ENCODE measurements around the gene SERPINA10.
"Not testable (repeated sequence)": the region's sequence is repeated elsewhere in the genome, so short reads cannot be mapped to it uniquely, and the experiment has no call there.

Gene SERPINA10

GRCh38 chr14:94290197-94290596 lies 2.9 kb downstream of the SERPINA10 start:
- H3K4me1 ChIP-seq (ENCODE audit: insufficient read depth, low read length): no peaks in the 10 kb centered on the region
- H2AFZ ChIP-seq (ENCODE audit: low read depth, low read length): no peak overlapping the region
- no peak overlapping the region for H3K4me3 ChIP-seq (ENCODE audit: low read length)
- no peaks in the 10 kb centered on the region for H3K9me3 ChIP-seq (ENCODE audit: low read length)
- no peaks in the 10 kb centered on the region for H3K27me3 ChIP-seq (ENCODE audit: insufficient read depth, low read length)
- H3K36me3 ChIP-seq (ENCODE audit: insufficient read depth, low read length): no peaks in the 10 kb centered on the region

- Histone ChIP-seq H3K4me1 (ENCODE audit: insufficient read depth, low read length) (no peaks in the 10 kb centered on the region), H3K27me3 (ENCODE audit: insufficient read depth, low read length) (no peaks in the 10 kb centered on the region), H3K9me3 (ENCODE audit: low read length) (no peaks in the 10 kb centered on the region), H2AFZ (ENCODE audit: low read depth, low read length) (no peak overlapping the region), H3K36me3 (ENCODE audit: insufficient read depth, low read length) (no peaks in the 10 kb centered on the region), H3K4me3 (ENCODE audit: low read length) (no peak overlapping the region)
These were observed 4.2 kb downstream of the SERPINA10 start for GRCh38 chr14:94288610-94289465.

- Histone ChIP-seq H3K36me3 (ENCODE audit: insufficient read depth, low read length) (no peaks in the 10 kb centered on the region), H3K4me3 (ENCODE audit: low read length) (no peak overlapping the region), H3K27me3 (ENCODE audit: insufficient read depth, low read length) (no peaks in the 10 kb centered on the region), H3K9me3 (ENCODE audit: low read length) (no peaks in the 10 kb centered on the region), H3K4me1 (ENCODE audit: insufficient read depth, low read length) (no peaks in the 10 kb centered on the region), H2AFZ (ENCODE audit: low read depth, low read length) (no peak overlapping the region)
These were observed 7.9 kb downstream of the SERPINA10 start for GRCh38 chr14:94285158-94285557.

- H3K9me3 ChIP-seq (ENCODE audit: low read length): no peaks in the 10 kb centered on the region
- H3K4me1 ChIP-seq (ENCODE audit: insufficient read depth, low read length): no peaks in the 10 kb centered on the region
- no peak overlapping the region for H3K4me3 ChIP-seq (ENCODE audit: low read length)
- no peak overlapping the region for H2AFZ ChIP-seq (ENCODE audit: low read depth, low read length)
- H3K36me3 ChIP-seq (ENCODE audit: insufficient read depth, low read length): no peaks in the 10 kb centered on the region
- H3K27me3 ChIP-seq (ENCODE audit: insufficient read depth, low read length): no peaks in the 10 kb centered on the region
These were observed 8.8 kb downstream of the SERPINA10 start for GRCh38 chr14:94284221-94284620.

- Histone ChIP-seq H3K4me3 (ENCODE audit: low read length) (no peak overlapping the region), H3K27me3 (ENCODE audit: insufficient read depth, low read length) (no peaks in the 10 kb centered on the region), H2AFZ (ENCODE audit: low read depth, low read length) (no peak overlapping the region), H3K4me1 (ENCODE audit: insufficient read depth, low read length) (no peaks in the 10 kb centered on the region), H3K9me3 (ENCODE audit: low read length) (no peaks in the 10 kb centered on the region), H3K36me3 (ENCODE audit: insufficient read depth, low read length) (no peaks in the 10 kb centered on the region)
These were observed 9.9 kb downstream of the SERPINA10 start for GRCh38 chr14:94282991-94283723.

GRCh38 chr14:94278731-94279130 lies 14.3 kb downstream of the SERPINA10 start:
- H2AFZ ChIP-seq (ENCODE audit: low read depth, low read length): no peak overlapping the region
- H3K4me3 ChIP-seq (ENCODE audit: low read length): no peak overlapping the region
- no peaks in the 10 kb centered on the region for H3K4me1 ChIP-seq (ENCODE audit: insufficient read depth, low read length)
- no peaks in the 10 kb centered on the region for H3K36me3 ChIP-seq (ENCODE audit: insufficient read depth, low read length)
- no peaks in the 10 kb centered on the region for H3K9me3 ChIP-seq (ENCODE audit: low read length)
- H3K27me3 ChIP-seq (ENCODE audit: insufficient read depth, low read length): no peaks in the 10 kb centered on the region

GRCh38 chr14:94276898-94277561 lies 16.0 kb downstream of the SERPINA10 start:
- not testable (repeated sequence) for H3K4me1 ChIP-seq (ENCODE audit: insufficient read depth, low read length); H3K36me3 ChIP-seq (ENCODE audit: insufficient read depth, low read length); H3K4me3 ChIP-seq (ENCODE audit: low read length); H3K27me3 ChIP-seq (ENCODE audit: insufficient read depth, low read length); H2AFZ ChIP-seq (ENCODE audit: low read depth, low read length); H3K9me3 ChIP-seq (ENCODE audit: low read length)

GRCh38 chr14:94269156-94269555 lies 23.9 kb downstream of the SERPINA10 start:
- no peak overlapping the region for H3K4me3 ChIP-seq (ENCODE audit: low read length)
- no peaks in the 10 kb centered on the region for H3K27me3 ChIP-seq (ENCODE audit: insufficient read depth, low read length)
- no peak overlapping the region for H2AFZ ChIP-seq (ENCODE audit: low read depth, low read length)
- H3K36me3 ChIP-seq (ENCODE audit: insufficient read depth, low read length): no peaks in the 10 kb centered on the region
- peaks cover 3% of the 10 kb centered on the region for H3K4me1 ChIP-seq (ENCODE audit: insufficient read depth, low read length)
- no peaks in the 10 kb centered on the region for H3K9me3 ChIP-seq (ENCODE audit: low read length)

- H3K4me1 ChIP-seq (ENCODE audit: insufficient read depth, low read length); H3K4me3 ChIP-seq (ENCODE audit: low read length); H3K9me3 ChIP-seq (ENCODE audit: low read length); H3K27me3 ChIP-seq (ENCODE audit: insufficient read depth, low read length); H3K36me3 ChIP-seq (ENCODE audit: insufficient read depth, low read length); H2AFZ ChIP-seq (ENCODE audit: low read depth, low read length): not testable (repeated sequence)
These were observed 24.5 kb downstream of the SERPINA10 start for GRCh38 chr14:94268582-94268981.

- Histone ChIP-seq H2AFZ (ENCODE audit: low read depth, low read length) (no peak overlapping the region), H3K27me3 (ENCODE audit: insufficient read depth, low read length) (no peaks in the 10 kb centered on the region), H3K9me3 (ENCODE audit: low read length) (no peaks in the 10 kb centered on the region), H3K4me3 (ENCODE audit: low read length) (no peak overlapping the region), H3K36me3 (ENCODE audit: insufficient read depth, low read length) (no peaks in the 10 kb centered on the region), H3K4me1 (ENCODE audit: insufficient read depth, low read length) (peaks cover 3% of the 10 kb centered on the region)
These were observed 25.7 kb downstream of the SERPINA10 start for GRCh38 chr14:94267352-94267751.

GRCh38 chr14:94264195-94264594 lies 28.9 kb downstream of the SERPINA10 start:
- not testable (repeated sequence) for H3K27me3 ChIP-seq (ENCODE audit: insufficient read depth, low read length); H3K4me1 ChIP-seq (ENCODE audit: insufficient read depth, low read length); H3K36me3 ChIP-seq (ENCODE audit: insufficient read depth, low read length); H3K9me3 ChIP-seq (ENCODE audit: low read length); H2AFZ ChIP-seq (ENCODE audit: low read depth, low read length); H3K4me3 ChIP-seq (ENCODE audit: low read length)

GRCh38 chr14:94244182-94244581 lies 48.9 kb downstream of the SERPINA10 start:
- Histone ChIP-seq H3K36me3 (ENCODE audit: insufficient read depth, low read length) (no peaks in the 10 kb centered on the region), H3K27me3 (ENCODE audit: insufficient read depth, low read length) (no peaks in the 10 kb centered on the region), H2AFZ (ENCODE audit: low read depth, low read length) (no peak overlapping the region), H3K4me1 (ENCODE audit: insufficient read depth, low read length) (no peaks in the 10 kb centered on the region), H3K4me3 (ENCODE audit: low read length) (no peak overlapping the region), H3K9me3 (ENCODE audit: low read length) (no peaks in the 10 kb centered on the region)

- Histone ChIP-seq H3K27me3 (ENCODE audit: insufficient read depth, low read length) (no peaks in the 10 kb centered on the region), H3K4me3 (ENCODE audit: low read length) (no peak overlapping the region)
These were observed 53.7 kb downstream of the SERPINA10 start for GRCh38 chr14:94239406-94239805.

More at GRCh38 chr14:94239406-94239805, 53.7 kb downstream of the SERPINA10 start:
- no peaks in the 10 kb centered on the region for H3K4me1 ChIP-seq (ENCODE audit: insufficient read depth, low read length)
- no peaks in the 10 kb centered on the region for H3K9me3 ChIP-seq (ENCODE audit: low read length)
- no peaks in the 10 kb centered on the region for H3K36me3 ChIP-seq (ENCODE audit: insufficient read depth, low read length)
- H2AFZ ChIP-seq (ENCODE audit: low read depth, low read length): no peak overlapping the region

Measured in neuron (in vitro differentiated cells).